ENCODE results near the gene KCNG3.

Gene KCNG3

DNA sequence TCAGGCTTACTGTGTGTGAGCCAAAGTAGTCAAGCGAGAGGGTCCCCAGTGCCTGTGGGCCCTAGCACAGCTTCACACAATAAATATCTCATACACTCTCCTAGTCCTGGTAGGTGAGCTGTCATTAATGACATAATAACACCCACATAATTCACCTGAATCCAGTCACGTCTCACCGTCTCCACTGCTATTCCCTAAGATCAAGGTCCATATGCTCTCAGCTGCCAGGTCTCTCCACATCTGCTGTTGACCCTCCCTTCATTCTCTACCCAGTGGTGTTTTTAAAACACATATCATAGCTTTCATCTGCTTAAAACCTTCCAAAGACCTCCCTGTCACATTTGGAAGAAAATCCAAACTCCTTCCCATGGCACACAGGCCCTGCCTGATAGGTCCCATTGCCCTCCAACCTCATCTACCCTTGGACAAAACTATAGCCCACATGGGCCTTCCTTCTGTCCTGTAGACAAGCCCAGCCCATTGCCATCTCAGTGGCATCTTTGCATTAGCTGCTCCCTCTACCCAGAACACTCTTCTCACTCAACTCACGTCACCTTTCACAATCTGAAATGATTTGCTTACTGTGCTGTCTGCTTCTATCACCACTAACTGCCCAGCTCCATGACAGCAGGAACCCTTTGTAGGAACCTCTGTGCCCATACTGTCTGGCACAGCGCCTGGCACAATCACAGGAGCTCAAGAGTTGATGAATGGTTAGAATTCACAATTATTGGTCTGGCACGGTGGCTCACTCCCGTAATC, 7.5 kb downstream of the KCNG3 start:
- DNase-seq (ENCODE audit: low read depth in 2 of 3, low spot score in 1 of 3) = no peak

DNA sequence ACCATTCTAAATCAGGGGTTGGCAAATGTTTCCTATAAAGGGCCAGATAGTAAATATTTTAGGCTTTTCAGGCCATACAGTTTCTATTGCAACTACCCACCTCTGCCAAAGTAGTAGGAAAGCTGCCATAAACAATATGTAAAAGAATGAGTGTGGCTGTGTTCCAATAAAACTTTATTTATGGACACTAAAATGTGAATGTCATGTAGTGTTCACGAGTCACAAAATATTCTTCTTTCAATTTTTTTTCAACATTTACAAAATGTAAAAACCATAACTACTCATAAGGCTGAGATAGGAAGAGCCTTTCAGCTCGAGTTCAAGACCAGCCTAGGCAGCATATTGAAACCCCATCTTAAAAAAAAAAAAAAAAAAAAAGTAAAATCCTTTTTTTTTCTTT, 13.4 kb downstream of the KCNG3 start:
- no peak for DNase-seq (ENCODE audit: low read depth in 2 of 3, low spot score in 1 of 3)

DNA sequence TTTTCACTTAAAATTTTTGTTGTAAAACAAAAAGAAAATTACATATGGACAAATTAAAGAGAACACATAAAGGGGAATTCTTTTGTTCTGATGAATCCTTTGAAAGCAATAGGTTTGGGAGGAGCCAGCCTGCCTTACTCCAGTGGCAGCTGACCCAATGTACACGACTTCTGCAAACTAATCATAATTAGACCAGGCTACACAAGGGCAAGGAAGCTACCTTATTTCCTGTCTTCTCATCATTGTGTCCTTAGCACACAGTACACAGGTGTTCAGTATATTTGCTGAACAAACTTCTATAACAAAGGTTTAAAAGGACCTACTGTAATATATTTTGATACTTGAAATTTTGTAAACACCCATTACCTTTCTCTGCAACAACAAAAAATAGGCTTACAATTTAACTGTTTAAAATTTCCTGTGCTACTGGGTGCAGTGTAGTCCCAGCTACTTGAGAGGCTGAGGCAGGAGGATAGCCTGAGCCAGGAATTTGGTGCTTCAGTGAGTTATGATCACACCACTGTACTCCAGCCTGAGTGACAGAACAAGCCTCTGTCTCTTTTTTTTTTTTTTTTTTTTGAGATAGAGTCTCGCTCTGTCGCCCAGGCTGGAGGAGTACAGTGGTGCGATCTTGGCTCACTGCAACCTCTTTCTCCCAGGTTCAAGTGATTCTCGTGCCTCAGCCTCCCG, 18.9 kb downstream of the KCNG3 start:
- no peak for DNase-seq (ENCODE audit: low read depth in 2 of 3, low spot score in 1 of 3)

DNA sequence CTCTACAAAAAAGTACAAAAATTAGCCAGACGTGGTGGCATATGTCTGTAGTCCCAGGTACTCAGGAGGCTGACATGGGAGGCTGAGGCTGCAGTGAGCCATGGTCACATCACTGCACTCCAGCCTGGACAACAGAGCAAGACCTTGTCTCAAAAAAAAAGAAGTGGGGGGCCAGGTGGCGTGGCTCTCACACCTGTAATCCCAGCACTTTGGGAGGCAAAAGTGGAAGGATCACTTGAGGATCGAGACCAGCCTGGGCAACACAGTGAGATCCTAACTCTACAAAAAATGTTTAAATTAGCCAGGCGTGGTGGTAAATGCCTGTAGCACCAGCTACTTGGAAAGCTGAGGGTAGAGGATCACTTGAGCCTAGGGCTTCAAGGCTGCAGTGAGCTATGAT, 23.1 kb downstream of the KCNG3 start:
- DNase-seq (ENCODE audit: low read depth in 2 of 3, low spot score in 1 of 3) = no peak

DNA sequence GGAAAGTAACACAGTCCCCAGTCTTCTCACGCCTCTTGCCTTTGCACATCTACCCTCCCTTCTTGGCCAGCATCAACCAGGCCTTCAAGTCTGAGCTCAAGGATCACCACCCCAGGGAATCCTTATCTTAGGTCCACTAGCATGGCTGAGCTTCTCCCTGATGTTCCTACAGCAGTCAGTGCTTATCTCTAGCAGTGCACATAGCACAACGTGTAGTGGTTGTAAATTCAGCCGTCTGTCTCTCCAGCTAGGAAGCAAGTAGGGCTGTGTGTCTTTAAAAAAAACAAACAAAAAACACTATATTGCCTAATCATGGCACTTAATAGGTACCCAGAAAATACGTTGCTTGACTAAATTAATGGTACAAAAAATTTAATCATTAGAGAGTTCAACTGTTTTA, 29.2 kb downstream of the KCNG3 start:
- no peak for DNase-seq (ENCODE audit: low read depth in 2 of 3, low spot score in 1 of 3)

DNA sequence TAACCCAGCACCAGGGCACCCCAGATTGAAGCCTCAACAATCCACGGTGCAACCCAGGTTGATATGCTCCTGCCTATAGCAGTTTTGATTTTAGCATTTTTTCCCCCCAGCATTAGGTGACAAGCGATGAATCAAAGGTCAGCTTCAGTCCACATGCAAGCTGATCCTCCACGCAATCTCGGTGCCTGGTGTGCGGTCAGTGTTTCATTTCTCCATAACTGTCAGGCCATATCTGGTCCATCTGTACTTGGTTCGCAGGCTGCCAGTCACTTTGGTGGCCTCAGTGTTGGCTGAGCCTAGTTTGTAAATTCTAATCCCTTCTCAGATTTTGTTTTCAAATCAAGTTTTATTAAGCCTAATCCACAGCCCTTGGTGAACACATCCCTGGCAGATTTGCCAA, 30.2 kb downstream of the KCNG3 start:
- no peak for DNase-seq (ENCODE audit: low read depth in 2 of 3, low spot score in 1 of 3)

DNA sequence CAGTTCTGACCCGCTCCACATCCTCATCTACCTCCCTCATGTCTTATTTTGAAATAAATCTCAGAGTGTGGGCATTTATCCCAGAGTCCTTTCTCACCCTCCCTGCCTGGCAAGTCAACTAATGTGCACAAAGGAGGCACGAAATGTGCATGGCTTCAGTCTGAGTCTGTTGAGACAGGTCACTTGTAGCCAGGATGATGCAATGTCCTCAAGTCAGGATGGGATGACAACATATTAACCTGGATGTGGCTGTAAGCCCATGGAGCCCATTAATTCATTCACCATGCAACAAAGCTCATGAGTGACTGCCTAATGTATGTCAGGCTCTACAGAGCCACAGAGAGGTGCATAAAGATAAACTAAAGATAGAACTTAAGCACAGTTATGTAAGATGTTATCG, 34.5 kb downstream of the KCNG3 start:
- DNase-seq (ENCODE audit: low read depth in 2 of 3, low spot score in 1 of 3) = no peak

DNA sequence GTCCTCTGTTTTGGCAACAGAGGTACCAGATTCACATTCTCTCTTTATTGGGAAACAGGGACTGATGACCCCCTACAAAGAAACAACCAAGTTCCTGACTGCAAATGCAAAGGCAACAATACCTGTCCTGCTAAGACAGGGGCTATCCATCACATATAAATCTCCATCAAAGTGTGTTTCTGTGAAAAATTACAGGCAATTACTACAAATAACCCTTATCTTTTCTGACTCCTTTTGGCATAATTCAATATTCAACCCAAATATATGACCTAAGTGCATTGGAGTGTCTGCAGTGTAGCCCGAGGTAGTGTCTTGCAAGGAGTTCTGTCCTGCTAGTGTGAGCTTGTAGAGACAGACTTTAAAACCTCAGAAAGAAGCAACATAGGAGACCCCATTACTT, 35.4 kb downstream of the KCNG3 start:
- no peak for DNase-seq (ENCODE audit: low read depth in 2 of 3, low spot score in 1 of 3)

DNA sequence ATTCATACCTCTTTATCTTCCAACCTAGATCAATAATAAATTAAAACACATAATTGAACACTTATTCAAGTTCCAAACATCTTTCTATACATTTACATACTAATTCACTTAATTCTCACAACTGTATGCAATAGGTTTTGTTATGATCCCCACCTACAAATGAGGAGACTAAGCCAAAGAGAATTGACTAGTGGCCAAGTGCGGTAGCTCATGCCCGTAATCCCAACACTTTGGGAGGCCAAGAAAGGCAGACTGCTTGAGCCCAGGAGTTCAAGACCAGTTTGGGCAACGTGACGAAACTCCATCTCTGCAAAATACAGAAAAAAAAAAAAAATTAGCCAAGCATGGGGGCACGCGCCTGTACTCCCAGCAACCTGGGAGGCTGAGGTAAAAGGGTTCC, 36.8 kb downstream of the KCNG3 start:
- DNase-seq (ENCODE audit: low read depth in 2 of 3, low spot score in 1 of 3) = no peak

DNA sequence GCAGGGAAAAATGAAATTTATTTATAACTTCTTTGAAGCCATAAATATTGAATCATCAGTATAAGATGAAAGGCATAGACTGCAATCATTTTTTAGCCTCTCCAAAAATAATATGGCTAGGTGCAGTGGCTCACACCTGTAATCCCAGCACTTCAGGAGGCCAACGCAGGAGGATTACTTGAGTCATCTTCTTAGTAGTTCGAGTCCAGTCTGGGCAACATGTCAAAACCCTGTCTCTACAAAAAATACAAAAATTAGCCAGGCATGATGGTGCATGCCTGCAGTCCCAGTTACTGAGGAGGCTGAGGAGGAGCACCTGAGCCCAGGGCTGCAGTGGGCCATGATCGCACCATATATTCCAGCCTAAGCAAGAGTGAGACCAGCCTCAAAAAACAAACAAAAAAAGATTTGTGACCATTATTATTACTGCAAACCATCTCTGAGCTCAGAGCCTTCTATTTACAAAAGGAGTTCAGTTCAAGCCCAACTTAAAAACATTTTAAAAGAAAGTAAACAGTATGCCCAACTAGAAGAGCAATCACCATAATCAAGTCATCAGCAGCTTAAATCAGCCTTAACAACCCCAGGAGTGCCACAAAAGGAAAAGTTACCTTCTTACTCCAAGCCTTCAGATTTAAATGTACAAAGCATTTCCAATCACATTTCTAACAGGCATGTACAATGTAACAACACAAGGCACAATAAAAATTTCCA, 37.5 kb downstream of the KCNG3 start:
- DNase-seq (ENCODE audit: low read depth in 2 of 3, low spot score in 1 of 3) = no peak

DNA sequence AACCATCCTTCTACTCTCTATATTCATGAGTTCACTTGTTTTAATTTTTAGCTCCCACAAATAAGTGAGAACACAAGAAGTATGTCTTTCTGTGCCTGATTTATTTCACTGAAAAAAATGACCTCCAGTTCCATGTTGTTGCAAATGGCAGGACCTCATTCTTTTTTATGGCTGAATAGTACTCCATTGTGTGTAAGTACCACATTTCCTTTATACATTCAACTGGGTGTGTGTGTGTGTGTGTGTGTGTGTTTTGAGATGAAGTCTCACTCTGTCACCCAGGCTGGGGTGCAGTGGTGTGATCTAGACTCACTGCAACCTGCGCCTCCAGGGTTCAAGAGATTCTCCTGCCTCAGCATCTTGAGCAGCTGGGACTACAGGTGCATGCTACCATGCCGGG, 41.2 kb downstream of the KCNG3 start:
- DNase-seq (ENCODE audit: low read depth in 2 of 3, low spot score in 1 of 3) = no peak

DNA sequence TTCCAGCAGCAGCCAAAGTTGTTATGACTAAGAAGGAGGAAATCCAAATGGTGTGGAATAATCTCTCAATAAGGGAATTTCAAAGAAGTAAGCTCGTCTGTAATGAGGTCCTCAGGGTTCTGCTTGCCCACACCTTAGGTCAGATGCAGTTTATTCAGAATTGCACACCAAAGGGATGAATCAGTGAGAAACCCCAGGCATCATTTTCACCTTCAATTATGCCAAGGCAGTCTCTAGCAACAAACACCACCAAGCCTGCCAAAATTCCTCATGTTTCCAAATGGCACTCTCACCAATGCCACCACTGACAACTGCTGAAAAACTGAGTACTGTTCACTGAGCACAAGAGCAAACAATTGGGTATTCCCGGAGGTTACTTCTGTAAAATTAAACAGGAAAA, 43.6 kb downstream of the KCNG3 start:
- DNase-seq (ENCODE audit: low read depth in 2 of 3, low spot score in 1 of 3) = no peak

DNA sequence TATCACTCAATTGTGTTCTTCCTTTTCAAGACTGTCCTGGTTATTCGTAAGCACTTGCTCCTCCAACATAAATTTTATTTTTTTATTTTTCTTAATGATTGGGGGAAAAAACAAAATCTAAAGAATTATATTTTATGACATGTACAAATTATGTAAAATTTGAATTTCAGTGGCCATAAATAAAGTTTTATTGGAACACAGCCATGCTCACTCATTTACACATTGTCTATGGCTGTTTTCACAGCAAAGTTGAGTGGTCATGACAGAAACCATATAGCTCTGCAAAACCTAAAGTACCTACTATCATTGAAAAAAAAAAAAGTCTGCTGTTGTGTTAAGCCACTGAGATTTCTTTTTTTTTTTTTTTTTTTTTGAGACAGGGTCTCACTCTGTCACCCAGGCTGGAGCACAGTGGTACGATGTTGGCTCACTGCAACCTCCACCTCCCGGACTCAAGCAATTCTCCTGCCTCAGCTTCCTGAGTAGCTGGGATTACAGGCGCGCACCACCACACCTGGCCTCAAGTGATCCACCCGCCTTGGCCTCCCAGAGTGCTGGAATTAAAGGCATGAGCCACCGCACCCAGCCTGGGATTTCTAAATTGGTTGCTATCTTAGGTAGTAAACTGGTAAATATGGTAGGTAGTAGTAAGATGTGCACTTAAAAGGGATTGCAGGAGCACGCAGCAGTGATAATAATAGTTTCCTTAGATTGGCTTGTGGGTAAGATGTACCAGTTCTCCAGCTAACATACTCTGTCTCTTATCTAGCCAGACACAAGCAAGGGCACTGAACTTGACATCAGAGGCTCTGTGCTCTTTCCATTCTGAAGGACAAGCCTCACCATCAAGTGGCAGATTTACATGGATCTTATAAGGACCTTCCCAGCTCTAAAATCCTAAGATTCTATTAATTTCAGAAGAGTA, 44.4 kb downstream of the KCNG3 start:
- DNase-seq (ENCODE audit: low read depth in 2 of 3, low spot score in 1 of 3) = no peak

DNA sequence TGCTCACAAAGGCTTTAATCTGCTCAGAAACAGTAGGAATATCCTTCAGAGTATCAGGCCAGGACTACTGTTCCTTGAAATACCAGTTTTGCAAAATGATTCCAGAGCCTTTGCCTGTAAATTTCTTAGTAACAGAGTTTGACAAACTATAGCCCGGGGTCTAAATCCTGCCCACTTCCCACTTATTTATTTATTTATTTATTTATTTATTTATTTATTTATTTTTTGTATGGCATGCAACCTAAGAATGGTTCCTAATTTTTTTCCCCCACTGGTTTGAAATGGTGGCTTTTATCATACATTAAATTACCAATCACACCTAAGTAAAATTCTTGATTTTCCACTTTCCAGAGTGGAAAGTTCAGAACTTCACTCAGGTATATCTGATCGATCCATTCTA, 45.6 kb downstream of the KCNG3 start:
- no peak for DNase-seq (ENCODE audit: low read depth in 2 of 3, low spot score in 1 of 3)

DNA sequence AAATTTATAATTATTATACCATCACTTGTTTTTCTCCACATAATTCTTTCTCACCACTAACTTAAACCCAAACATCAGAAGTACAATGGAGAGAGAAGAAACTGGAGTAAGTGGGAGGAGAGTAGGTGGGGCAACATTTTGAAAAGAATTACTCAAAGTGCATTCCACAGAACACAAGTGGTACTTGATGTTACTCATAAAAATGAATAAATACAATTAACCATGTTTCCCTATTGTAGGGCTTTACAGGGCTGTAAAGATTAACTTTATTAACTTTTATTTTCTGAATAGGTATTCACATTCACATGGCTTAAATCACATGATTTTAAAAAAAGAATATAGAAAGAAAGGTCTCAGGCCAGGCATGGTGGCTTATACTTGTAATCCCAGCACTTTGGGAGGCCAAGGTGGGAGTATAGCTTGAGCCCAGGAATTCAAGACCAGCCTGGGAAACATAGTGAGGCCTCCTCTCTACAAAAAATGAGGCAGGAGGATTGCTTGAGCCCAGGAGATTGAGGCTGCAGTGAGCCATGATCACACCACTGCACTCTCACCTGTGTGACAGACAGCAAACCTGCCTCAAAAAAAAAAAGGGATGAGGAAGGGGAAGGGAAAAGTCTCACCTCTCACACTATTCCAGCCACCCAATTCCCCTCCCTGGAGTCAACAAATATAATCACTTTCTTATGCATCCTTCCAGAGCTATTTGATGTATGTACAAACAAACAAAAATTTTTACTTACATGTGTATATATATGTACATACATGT, 47.1 kb downstream of the KCNG3 start:
- no peak for DNase-seq (ENCODE audit: low read depth in 2 of 3, low spot score in 1 of 3)

DNA sequence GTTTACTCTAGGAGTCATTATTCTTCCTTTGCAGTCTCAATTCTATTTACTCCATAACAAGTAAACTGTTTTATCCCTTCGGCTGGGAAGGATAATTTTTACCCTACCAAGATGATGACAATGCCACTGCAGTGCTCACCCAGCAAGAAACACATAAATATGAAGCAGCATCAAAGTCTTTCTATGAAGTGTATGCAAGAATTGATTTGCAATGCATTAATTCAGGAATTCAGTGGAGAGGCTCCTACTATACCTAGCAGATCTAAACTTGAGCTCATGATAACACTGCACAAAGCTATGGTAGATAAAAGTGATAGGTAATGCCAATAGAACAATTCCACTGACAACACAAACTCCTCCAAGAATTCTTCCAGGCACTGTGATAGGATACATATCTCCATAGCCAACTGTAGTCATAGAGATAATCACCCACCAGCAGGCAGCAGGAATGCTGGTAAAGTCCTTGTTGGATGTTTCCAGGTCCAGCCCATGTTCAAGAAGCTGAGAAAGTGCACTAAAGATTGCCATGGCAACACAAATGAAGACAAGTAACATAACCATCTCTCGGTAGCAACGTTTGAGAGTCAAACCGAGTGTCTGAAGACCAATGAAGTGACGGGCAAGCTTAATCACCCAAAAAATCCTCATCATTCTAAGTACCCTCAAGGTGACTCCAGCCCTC, 49.9 kb downstream of the KCNG3 start:
- DNase-seq (ENCODE audit: low read depth in 2 of 3, low spot score in 1 of 3) = no peak

DNA sequence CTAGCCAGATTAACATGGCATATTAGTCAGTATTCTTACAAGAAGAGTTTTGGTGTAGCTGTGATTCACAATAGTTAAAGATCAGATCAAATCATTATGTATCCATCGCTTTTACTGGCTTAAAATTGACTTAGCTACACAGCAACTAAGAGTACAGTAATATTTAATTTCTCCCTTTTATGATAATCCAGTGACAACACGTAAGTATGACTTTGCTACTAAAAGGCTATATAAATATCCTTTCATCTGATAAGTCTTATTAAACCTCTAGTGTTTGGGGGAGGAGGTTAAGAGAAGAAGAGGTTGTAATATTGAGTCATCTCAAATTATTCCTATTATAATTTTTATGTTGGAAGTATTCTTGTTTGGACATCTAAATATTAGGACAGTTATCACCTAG, 51.0 kb downstream of the KCNG3 start:
- no peak for DNase-seq (ENCODE audit: low read depth in 2 of 3, low spot score in 1 of 3)

DNA sequence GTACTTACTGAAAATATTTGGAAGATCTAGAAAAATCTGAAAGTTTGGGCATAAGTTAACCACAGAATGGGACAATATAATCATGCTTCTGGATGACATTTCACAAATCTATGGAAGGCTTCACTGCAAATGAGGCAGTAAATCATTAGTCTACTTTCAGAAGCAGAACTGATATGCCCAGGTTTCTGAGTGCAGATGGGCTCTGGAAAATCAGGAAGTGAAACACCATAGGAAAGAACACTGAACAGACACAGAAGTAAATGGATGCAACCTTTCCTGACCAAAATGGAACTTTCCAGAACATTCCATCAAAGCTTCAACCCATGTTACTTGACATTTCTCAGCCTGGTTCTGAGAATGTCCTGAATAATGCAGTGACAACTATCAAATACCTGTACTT, 55.1 kb downstream of the KCNG3 start:
- DNase-seq (ENCODE audit: low read depth in 2 of 3, low spot score in 1 of 3) = no peak

DNA sequence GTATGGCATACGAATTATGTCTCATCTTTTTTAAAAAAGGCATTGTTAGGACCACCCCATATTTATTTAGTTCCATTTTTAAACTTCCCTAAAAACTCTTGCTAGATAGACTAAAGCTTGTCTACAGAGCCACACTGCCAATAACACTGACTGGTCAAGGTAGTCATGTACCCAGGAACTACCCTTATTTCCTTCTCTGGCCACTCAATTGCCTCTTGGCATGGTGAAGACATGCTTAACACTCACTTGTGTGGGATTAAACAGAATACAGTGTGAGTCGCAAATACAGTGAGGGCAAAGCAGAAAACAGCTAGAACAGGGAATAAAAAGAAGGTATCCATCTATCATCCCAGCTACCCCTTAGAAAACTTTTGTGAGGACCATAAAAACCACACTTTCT, 57.4 kb downstream of the KCNG3 start:
- DNase-seq (ENCODE audit: low read depth in 2 of 3, low spot score in 1 of 3) = no peak

DNA sequence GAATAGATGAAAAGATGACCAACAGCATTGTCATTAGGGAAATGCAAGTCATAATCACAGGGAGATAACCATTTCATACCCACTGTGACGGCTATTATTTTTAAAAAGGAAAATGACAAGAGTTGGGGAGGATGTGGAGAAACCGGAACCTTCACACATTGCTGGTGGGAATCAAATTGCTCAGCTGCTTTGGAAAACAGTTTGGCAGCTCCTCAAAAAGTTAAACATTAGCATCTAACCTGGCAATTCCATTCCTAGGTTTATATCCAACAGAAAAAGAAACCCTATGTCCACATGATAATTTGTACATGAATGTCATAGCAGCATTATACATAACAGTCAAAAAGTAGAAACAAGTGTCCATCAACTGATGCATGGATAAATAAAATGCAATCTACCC, 58.2 kb downstream of the KCNG3 start:
- no peak for DNase-seq (ENCODE audit: low read depth in 2 of 3, low spot score in 1 of 3)

Measured in stimulated activated CD4-positive, alpha-beta T cell treated with anti-CD3 and anti-CD28 coated beads, Interleukin-12 subunit alpha, Interleukin-12 subunit beta, amount 100 ng/mL, for 48 hours (primary cell).